Naive thymus-derived CD4-positive, alpha-beta T cell (primary cell): ENCODE data around the gene HDAC4. TPM values are rescaled to one million over a fixed set of nuclear protein-coding genes. Genes with fewer than 3 reads are reported as not detected.

ENCODE experiments used
- ATAC-seq: fragments of 150-1000 bp; cut with Tn5 transposase; 2 replicates; pipeline ENCODE4 v1.10.0; 2021; ENCODE audit warnings: mild to moderate bottlenecking, moderate library complexity
- CTCF ChIA-PET: fragments of 350-600 bp; sonication (Branson Sonifier 250); formaldehyde crosslinking; loops from one replicate; lab custom pipeline; 2021; ENCODE audit warnings: antibody characterized with exemption; lab: Charles Lee
- POLR2A ChIA-PET: fragments of 350-600 bp; sonication (Branson Sonifier 250); formaldehyde crosslinking; loops from one replicate; lab custom pipeline; 2021; ENCODE audit warnings: antibody characterized with exemption, inconsistent platforms; lab: Charles Lee
- DNase-seq, 9 donors: peaks; one replicate each; pipeline versions ENCODE4 v3.0.0 to v3.0.0-alpha.2; 2020 to 2022; ENCODE audit warnings: mixed read lengths in 1 of 9
- H3K27ac ChIP-seq: one replicate; pipeline ENCODE4 v1.7.0; 2013; ENCODE audit warnings: mild to moderate bottlenecking, low read depth, low read length, moderate library complexity
- H3K27me3 ChIP-seq, 2 donors: one replicate each; pipeline ENCODE4 v1.7.0; 2013; ENCODE audit warnings: low read length in 2 of 2, mild to moderate bottlenecking in 2 of 2, moderate library complexity in 2 of 2; ENCODE audit not compliant: control insufficient read depth in 2 of 2, insufficient read depth in 2 of 2
- H3K36me3 ChIP-seq, 3 experiments: 1 replicate in 2 of 3; 2 replicates in 1 of 3; pipeline ENCODE4 v1.7.0; 2013; ENCODE audit warnings: low read length in 3 of 3, mild to moderate bottlenecking in 3 of 3, moderate library complexity in 1 of 3; ENCODE audit not compliant: insufficient read depth in 3 of 3, control insufficient read depth in 2 of 3
- H3K4me1 ChIP-seq, 2 donors: one replicate each; pipeline ENCODE4 v1.7.0; 2013; ENCODE audit warnings: low read length in 2 of 2, mild to moderate bottlenecking in 2 of 2, moderate library complexity in 1 of 2; ENCODE audit not compliant: control insufficient read depth in 2 of 2, insufficient read depth in 2 of 2
- H3K4me3 ChIP-seq: 2 replicates; pipeline ENCODE4 v1.7.0; 2013; ENCODE audit warnings: mild to moderate bottlenecking, low read length
- H3K9me3 ChIP-seq, 3 experiments: 1 replicate in 2 of 3; 2 replicates in 1 of 3; pipeline ENCODE4 v1.7.0; 2013; ENCODE audit warnings: low read length in 3 of 3; ENCODE audit not compliant: control insufficient read depth in 2 of 3
- H3K27ac Mint-ChIP-seq, 9 donors: one replicate each; pipeline ENCODE4 v1.8.0; 2020 to 2022; ENCODE audit warnings: mixed read lengths in 9 of 9, mild to moderate bottlenecking in 8 of 9, moderate library complexity in 5 of 9, inconsistent platforms in 2 of 9
- H3K27me3 Mint-ChIP-seq, 5 donors: one replicate each; pipeline ENCODE4 v1.8.0; 2021 to 2022; ENCODE audit warnings: mixed read lengths in 5 of 5, mild to moderate bottlenecking in 1 of 5
- H3K36me3 Mint-ChIP-seq, 5 donors: one replicate each; pipeline ENCODE4 v1.8.0; 2020 to 2022; ENCODE audit warnings: mixed read lengths in 5 of 5, mild to moderate bottlenecking in 3 of 5, inconsistent platforms in 1 of 5
- H3K4me1 Mint-ChIP-seq, 7 donors: one replicate each; pipeline ENCODE4 v1.8.0; 2020 to 2022; ENCODE audit warnings: mixed read lengths in 7 of 7, mild to moderate bottlenecking in 3 of 7, inconsistent platforms in 1 of 7
- H3K4me3 Mint-ChIP-seq, 10 donors: one replicate each; pipeline ENCODE4 v1.8.0; 2020 to 2022; ENCODE audit warnings: mild to moderate bottlenecking in 10 of 10, mixed read lengths in 10 of 10, moderate library complexity in 6 of 10, inconsistent platforms in 2 of 10
- H3K9me3 Mint-ChIP-seq, 11 donors: one replicate each; pipeline ENCODE4 v1.8.0; 2020 to 2022; ENCODE audit warnings: mixed read lengths in 11 of 11, mild to moderate bottlenecking in 4 of 11, inconsistent platforms in 1 of 11, moderate library complexity in 1 of 11
- intact Hi-C, 2 donors: fragments of 100-400 bp; cut with micrococcal nuclease; formaldehyde crosslinking; loops; one replicate each; pipeline ENCODE4 v1.15.1; 2023
- polyA plus RNA-seq, 2 donors: library from polyadenylated mRNA; unstranded; fragments of 300-500 nt; fragmentation: Illumina TruSeq; gene quantifications; one replicate each; pipeline ENCODE4 v1.2.3, GENCODE V29; 2021
- total RNA-seq, 6 experiments: library from RNA in 5 of 6; stranded (reverse) in 5 of 6; gene quantifications; 1 replicate in 5 of 6; 2 replicates in 1 of 6; pipeline ENCODE4 v1.2.3 and lab custom pipeline; 2021 to 2026

The HDAC4 gene
- total and polyA plus RNA-seq, 7 experiments from 2014 or later = 7.4 to 101 (median 55.3) TPM

DNA sequence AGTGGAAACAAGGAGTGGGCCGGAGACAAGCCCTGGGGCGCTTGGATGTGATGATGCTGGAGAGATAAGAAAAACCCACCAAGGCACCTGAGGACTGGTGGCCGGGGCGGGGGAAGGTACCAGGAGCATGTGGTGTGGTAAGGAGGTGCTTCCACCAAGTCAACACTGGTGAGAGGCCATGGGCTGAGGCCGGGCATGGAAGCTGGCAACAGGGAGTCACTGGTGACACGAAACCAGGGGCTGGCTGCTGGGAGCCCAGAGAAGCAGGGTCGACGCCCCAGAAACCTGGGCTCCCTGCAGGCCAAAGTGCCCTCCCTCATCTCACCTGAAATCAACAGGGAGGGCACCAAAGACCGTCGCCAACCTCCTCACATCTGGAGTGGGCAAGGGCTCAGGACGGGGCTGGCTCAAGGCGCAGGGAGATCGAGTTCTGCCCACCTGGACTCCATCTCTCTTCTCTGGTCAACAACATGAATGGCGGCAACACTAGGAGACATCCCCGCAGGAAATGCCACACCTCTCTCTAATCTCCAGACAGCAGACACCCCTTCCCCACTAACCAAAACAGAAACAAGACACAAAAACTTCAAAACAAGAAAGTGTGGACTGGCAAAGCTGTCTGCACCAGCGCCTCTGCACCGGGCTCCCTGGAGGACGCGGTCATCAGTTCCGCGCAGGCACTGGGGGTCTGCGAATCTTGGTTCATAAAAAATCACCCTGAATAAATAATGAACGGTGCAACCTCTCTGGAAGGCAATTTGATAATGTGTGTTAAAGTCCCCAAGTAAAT lies 185.5 kb downstream of the HDAC4 start:
- Histone ChIP-seq H3K4me3 (no peak overlapping the region), H3K4me1 (peaks cover 0 to 37% of the 10 kb centered on the region in 2 donors), H3K9me3 (no peaks in the 10 kb centered on the region), H3K36me3 (no peaks in the 10 kb centered on the region), H3K27ac (no peak overlapping the region), H3K27me3 (no peaks in the 10 kb centered on the region)
- H3K36me3 Mint-ChIP-seq = peaks cover 0 to 20% (median 0%) of the 10 kb centered on the region in 5 donors
- peaks cover 54 to 85% (median 66%) of the 10 kb centered on the region in 7 donors for H3K4me1 Mint-ChIP-seq
- intact Hi-C loops = loop anchor here in 1 of 2 donors (10.0 kb wide), 1 partner anchor 49 kb away; no protein-coding TSS in a partner anchor
- POLR2A ChIA-PET = interaction anchor here (0.6 kb wide), 1 partner anchor 54 kb away, joined by 3 read pairs; no protein-coding TSS in a partner anchor
- ATAC-seq (no peak), DNase-seq (no peak)
- CTCF ChIA-PET = no interaction called here
- H3K4me3 Mint-ChIP-seq = peak overlapping the region in 2 of 10 donors; percentile 14 to 20
- H3K9me3 Mint-ChIP-seq = peaks cover 0 to 6% (median 0%) of the 10 kb centered on the region in 11 donors
- H3K27ac Mint-ChIP-seq = peak overlapping the region in 3 of 9 donors; percentile 19 to 56 (median 42)
- no peaks in the 10 kb centered on the region for H3K27me3 Mint-ChIP-seq

DNA sequence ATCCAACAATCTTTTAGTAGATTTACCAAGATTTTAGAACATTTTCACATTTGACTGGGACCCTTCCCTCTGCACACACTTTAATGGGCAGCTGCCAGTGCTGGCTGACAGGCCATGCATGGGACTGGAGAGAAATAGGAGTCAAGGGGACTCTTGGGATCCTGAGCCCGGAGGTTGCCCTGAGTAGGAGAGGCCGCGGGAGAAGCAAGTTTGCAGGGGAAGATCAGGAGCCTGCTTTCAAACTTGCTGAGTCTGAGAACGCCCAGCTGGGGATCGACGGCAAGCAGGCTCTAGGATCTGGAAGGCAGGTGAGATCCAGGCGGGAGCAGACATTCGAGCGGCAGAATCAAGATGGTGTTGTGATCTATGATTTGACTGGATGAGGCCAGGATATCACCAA lies 186.1 kb downstream of the HDAC4 start:
- no peaks in the 10 kb centered on the region for H3K9me3 ChIP-seq
- H3K36me3 ChIP-seq = no peaks in the 10 kb centered on the region
- Mint-ChIP-seq H3K4me3 (peak overlapping the region in 1 of 10 donors; percentile 20), H3K4me1 (peaks cover 50 to 85% (median 66%) of the 10 kb centered on the region in 7 donors), H3K36me3 (peaks cover 0 to 15% (median 0%) of the 10 kb centered on the region in 5 donors), H3K9me3 (peaks cover 0 to 4% (median 0%) of the 10 kb centered on the region in 11 donors), H3K27ac (peak overlapping the region in 5 of 9 donors; percentile 17 to 56 (median 19)), H3K27me3 (no peaks in the 10 kb centered on the region)
- ChIA-PET POLR2A (interaction anchor here (1.0 kb wide), 1 partner anchor 70 kb away, joined by 3 read pairs; no protein-coding TSS in a partner anchor), CTCF (no interaction called here)
- no peak for ATAC-seq
- H3K27ac ChIP-seq = no peak overlapping the region
- no peak overlapping the region for H3K4me3 ChIP-seq
- peaks cover 0 to 37% of the 10 kb centered on the region in 2 donors for H3K4me1 ChIP-seq
- no peaks in the 10 kb centered on the region for H3K27me3 ChIP-seq
- intact Hi-C loops = loop anchor here in 1 of 2 donors (10.0 kb wide), 1 partner anchor 50 kb away; no protein-coding TSS in a partner anchor
- DNase-seq = no peak

DNA sequence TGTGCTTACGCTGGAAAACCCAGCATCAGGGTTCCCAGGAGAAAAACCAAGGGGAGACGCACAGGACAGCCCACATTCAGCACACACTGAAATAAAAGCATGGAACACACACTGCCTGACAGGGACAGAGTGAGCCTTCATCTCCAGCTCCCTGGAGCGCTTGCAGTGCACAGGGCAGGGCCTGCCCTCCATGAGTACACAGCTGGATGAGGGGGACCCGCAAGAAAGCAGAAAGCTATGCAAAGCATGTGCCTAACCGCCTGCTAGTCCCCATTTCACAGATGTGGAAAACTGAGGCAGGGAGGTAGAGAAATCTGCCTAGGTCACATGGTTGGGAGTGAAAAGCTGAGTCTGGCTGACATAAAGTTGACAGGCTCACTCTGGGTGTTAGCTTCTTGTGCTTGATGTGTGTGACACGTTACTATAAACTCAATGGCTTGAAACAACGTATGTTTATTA lies 187.1 kb downstream of the HDAC4 start:
- Mint-ChIP-seq H3K9me3 (no peaks in the 10 kb centered on the region), H3K4me3 (no peak overlapping the region), H3K27ac (peak overlapping the region in 2 of 9 donors; percentile 8 to 65), H3K36me3 (peaks cover 0 to 11% (median 0%) of the 10 kb centered on the region in 5 donors), H3K27me3 (no peaks in the 10 kb centered on the region), H3K4me1 (peaks cover 49 to 91% (median 69%) of the 10 kb centered on the region in 7 donors)
- no peaks in the 10 kb centered on the region for H3K9me3 ChIP-seq
- ChIA-PET CTCF (interaction anchor here (0.6 kb wide), 1 partner anchor 10 kb away, joined by 3 read pairs; no protein-coding TSS in a partner anchor), POLR2A (interaction anchor here (0.7 to 1.0 kb wide), 2 partner anchors 8 to 69 kb away, joined by 3 read pairs; no protein-coding TSS in a partner anchor)
- DNase-seq (no peak), ATAC-seq (no peak)
- H3K27me3 ChIP-seq = no peaks in the 10 kb centered on the region
- intact Hi-C loops = loop anchor here in 1 of 2 donors (10.0 kb wide), 1 partner anchor 51 kb away; no protein-coding TSS in a partner anchor
- no peak overlapping the region for H3K4me3 ChIP-seq
- H3K36me3 ChIP-seq = no peaks in the 10 kb centered on the region
- H3K4me1 ChIP-seq = peaks cover 0 to 37% of the 10 kb centered on the region in 2 donors
- H3K27ac ChIP-seq = no peak overlapping the region

DNA sequence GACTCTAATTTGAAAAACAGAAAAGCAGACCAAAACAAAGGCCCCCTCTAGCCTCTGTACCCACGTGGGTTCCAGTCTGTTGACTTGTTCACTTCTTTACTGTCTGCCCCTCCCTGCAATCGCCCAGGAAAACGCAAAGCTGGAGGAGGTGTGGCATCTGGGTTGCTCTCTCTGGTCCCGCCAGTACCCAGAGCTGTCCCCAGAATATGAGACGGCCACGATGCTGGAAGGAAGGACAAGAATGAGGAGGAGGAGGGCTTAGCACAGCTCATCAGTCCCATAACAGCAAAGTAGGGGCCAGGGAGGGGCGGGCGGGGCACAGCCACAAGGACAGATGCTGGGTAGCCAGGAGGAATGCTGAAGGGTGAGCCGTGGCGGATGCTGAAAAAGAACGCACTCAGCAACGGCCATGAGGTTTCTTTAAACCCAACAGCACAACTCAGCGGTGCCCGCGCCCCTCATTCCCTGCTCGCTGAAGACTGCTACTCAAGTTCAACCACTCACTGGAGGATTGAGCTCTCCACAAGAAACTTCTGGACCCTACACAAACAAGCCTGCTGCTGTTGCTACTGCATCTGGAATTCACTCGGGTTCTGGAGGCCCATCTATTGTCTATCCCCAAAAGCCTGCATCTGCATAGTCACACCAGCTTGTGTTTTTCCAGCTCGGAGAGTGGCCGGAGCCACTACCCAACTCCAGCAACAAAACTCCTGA lies 187.7 kb downstream of the HDAC4 start:
- H3K27me3 ChIP-seq = no peaks in the 10 kb centered on the region
- H3K9me3 ChIP-seq = no peaks in the 10 kb centered on the region
- ChIA-PET POLR2A (interaction anchor here (0.7 to 1.6 kb wide), 2 partner anchors 9 to 39 kb away, joined by 3 to 5 read pairs; no protein-coding TSS in a partner anchor), CTCF (interaction anchor here (0.6 kb wide), 1 partner anchor 9 kb away, joined by 3 read pairs; no protein-coding TSS in a partner anchor)
- no peaks in the 10 kb centered on the region for H3K27me3 Mint-ChIP-seq
- DNase-seq (no peak), ATAC-seq (no peak)
- no peaks in the 10 kb centered on the region for H3K9me3 Mint-ChIP-seq
- peak overlapping the region in 2 of 10 donors; percentile 5 to 46 for H3K4me3 Mint-ChIP-seq
- H3K4me3 ChIP-seq = no peak overlapping the region
- no peaks in the 10 kb centered on the region for H3K36me3 ChIP-seq
- peaks cover 49 to 96% (median 74%) of the 10 kb centered on the region in 7 donors for H3K4me1 Mint-ChIP-seq
- peaks cover 0 to 11% (median 0%) of the 10 kb centered on the region in 5 donors for H3K36me3 Mint-ChIP-seq
- intact Hi-C loops = loop anchor here in 1 of 2 donors (10.0 kb wide), 1 partner anchor 52 kb away; no protein-coding TSS in a partner anchor
- H3K27ac ChIP-seq = no peak overlapping the region
- peaks cover 0 to 37% of the 10 kb centered on the region in 2 donors for H3K4me1 ChIP-seq
- peak overlapping the region in 2 of 9 donors; percentile 8 to 65 for H3K27ac Mint-ChIP-seq

DNA sequence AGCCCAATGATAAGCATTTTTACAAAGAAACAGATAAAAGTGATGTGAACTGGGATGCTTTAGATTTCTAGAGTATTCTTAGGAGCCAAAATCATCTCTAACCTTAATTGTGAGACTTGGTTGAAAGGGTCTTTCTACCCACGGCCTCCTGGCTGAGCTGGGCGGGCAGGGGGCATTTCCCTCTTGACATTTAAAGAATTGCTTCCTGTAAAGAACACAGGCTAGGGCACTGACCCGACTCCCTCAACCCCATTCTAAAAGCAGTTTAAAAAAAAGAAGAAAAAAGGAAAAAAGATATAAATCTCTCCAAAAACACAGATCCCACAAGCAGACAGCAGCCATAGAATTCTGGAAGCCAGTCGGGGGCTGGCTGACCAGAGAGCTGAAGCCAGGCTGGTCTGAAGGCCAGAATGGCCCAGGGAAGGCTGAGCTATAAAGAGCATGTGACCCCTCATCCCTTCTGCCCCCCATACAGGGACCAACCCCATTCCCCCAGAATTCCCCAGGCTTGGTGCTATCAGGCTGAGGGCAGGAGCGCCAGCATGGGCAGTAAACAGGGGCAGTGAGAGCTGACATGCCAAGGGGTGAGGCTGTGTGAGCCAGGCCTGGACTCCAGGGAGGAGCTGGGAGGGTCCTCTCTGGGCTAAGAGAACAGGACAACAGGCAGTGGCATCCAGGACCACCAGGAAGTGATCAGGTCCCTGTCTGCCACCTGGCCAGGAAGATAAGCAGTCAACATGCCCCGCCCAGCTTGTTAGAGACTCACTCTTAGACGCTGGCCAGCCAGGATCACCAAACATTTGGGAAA lies 188.5 kb downstream of the HDAC4 start:
- H3K27me3 ChIP-seq = no peaks in the 10 kb centered on the region
- no peak overlapping the region for H3K4me3 ChIP-seq
- ChIA-PET POLR2A (interaction anchor here (1.6 kb wide), 2 partner anchors 10 to 40 kb away, joined by 5 read pairs; no protein-coding TSS in a partner anchor), CTCF (interaction anchor here (1.5 kb wide), 1 partner anchor 35 kb away, joined by 4 read pairs; no protein-coding TSS in a partner anchor)
- no peak overlapping the region for H3K27ac ChIP-seq
- no peaks in the 10 kb centered on the region for H3K36me3 ChIP-seq
- intact Hi-C loops = loop anchor here in 1 of 2 donors (10.0 kb wide), 1 partner anchor 52 kb away; no protein-coding TSS in a partner anchor
- H3K4me1 ChIP-seq = peaks cover 0 to 37% of the 10 kb centered on the region in 2 donors
- no peaks in the 10 kb centered on the region for H3K9me3 ChIP-seq
- Mint-ChIP-seq H3K4me3 (peak overlapping the region in 8 of 10 donors; percentile 36 to 69 (median 58)), H3K4me1 (peaks cover 41 to 94% (median 71%) of the 10 kb centered on the region in 7 donors), H3K36me3 (peaks cover 0 to 4% (median 0%) of the 10 kb centered on the region in 5 donors), H3K27me3 (no peaks in the 10 kb centered on the region), H3K27ac (peak overlapping the region in 6 of 9 donors; percentile 9 to 81 (median 42)), H3K9me3 (no peaks in the 10 kb centered on the region)
- no peak for DNase-seq
- ATAC-seq = no peak
